GM06990 (cell line): ENCODE measurements around the gene CCT5.

Experiments
- DNase-seq: peaks from one replicate; pipeline ENCODE4 v3.0.0-alpha.2; 2011; ENCODE audit not compliant: insufficient read length; ENCODE audit errors: extremely low read depth
- H3K27me3 ChIP-seq: replicated peaks from 2 replicates; pipeline ENCODE4 v1.6.0; 2011; ENCODE audit warnings: low read length; ENCODE audit not compliant: control insufficient read depth, insufficient read depth
- H3K36me3 ChIP-seq: 2 replicates; pipeline ENCODE4 v1.5.1; 2011; ENCODE audit warnings: low read length; ENCODE audit not compliant: control insufficient read depth, insufficient read depth
- H3K4me3 ChIP-seq: replicated peaks from 2 replicates; pipeline ENCODE4 v1.5.1; 2011; ENCODE audit warnings: low read depth, mild to moderate bottlenecking, control low read depth, low read length
- TF ChIP-seq, protein P1 (sequence below): IDR thresholded peaks from 2 replicates; pipeline ENCODE4 v1.5.1; 2011; ENCODE audit warnings: low read length, control low read depth, mild to moderate bottlenecking, inconsistent platforms; ENCODE audit not compliant: insufficient read depth, poor library complexity, severe bottlenecking

CCT5 gene

DNA sequence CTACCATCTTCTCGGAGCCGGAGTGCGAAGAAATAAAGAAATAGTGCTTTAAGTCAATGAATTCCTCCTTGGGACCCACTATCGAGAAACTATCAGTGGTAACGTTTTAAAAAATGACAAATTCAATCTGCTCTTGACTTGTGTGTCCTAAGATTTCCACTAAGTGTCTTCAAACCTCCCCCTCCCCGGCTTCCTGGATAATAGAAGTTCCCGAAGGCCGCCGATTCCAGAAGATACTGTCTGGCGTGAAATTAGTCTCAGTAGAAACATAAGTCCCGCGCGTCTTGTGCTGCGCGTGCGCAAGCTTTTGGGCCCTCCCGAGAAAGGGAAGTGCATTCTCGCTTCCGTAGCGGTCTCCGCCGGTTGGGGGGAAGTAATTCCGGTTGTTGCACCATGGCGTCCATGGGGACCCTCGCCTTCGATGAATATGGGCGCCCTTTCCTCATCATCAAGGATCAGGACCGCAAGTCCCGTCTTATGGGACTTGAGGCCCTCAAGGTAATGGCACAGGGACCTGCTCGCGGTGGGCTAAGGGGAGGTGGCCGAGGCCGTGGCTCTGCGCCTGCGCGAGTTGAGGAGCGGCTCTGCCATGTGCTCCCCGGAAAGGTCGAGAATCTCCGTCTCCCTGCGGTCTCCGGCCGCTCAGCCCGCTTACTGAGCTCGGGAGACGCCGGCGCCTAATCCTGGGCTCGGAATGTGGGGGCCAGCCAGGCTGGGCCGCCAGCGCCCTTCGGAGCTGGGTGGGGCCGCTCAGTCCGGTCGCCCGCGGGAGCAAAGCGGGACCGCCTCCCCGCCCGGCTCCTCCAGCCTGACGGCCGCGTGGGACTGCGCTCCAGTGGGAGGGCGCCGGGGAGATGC is at the start of gene CCT5:
CCT5 (plus strand) TSS at position 333 of the 858 bp plus-strand sequence; CDS start at position 394, 61 bp downstream.
- TF ChIP-seq, protein P1, sequence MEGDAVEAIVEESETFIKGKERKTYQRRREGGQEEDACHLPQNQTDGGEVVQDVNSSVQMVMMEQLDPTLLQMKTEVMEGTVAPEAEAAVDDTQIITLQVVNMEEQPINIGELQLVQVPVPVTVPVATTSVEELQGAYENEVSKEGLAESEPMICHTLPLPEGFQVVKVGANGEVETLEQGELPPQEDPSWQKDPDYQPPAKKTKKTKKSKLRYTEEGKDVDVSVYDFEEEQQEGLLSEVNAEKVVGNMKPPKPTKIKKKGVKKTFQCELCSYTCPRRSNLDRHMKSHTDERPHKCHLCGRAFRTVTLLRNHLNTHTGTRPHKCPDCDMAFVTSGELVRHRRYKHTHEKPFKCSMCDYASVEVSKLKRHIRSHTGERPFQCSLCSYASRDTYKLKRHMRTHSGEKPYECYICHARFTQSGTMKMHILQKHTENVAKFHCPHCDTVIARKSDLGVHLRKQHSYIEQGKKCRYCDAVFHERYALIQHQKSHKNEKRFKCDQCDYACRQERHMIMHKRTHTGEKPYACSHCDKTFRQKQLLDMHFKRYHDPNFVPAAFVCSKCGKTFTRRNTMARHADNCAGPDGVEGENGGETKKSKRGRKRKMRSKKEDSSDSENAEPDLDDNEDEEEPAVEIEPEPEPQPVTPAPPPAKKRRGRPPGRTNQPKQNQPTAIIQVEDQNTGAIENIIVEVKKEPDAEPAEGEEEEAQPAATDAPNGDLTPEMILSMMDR, result no peak
- peaks cover 10% of the 10 kb centered on the region for H3K36me3 ChIP-seq
- H3K27me3 ChIP-seq, result no peaks in the 10 kb centered on the region
- H3K4me3 ChIP-seq, result peak within 1 kb of the TSS; percentile 96
- peak; percentile 89 for DNase-seq

DNA sequence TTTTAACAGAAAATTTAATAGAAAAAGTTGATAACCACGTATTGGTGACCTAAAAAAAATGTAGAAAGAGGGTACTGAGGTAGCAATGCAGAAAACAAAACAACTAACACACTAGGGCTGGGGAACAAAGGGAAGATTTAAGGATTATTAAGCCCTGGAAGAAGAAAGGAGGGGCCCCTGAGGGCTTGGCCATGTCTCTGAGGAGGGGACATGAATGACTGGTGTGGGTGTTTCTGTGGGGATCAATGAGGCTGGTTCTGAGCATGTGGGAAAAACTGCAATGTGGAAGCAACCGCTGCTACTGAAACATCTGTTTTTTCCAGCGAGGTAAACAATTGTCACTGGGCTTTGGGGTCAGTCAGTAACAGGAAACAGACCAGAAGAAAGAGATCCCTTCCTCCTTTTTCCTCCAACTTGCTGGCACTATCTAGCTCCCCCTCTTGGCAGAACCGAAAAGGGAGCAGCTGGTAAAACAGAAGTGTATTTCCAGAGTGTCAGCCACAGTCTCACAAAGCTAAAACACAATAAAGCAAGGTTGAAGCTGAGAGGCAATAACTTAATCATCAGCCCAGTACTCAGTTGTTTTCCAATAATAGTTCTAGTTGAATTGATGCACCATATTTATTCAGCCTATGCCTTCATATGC is 48.7 kb upstream of the CCT5 start:
- no peak overlapping the region for H3K4me3 ChIP-seq
- no peaks in the 10 kb centered on the region for H3K27me3 ChIP-seq
- TF ChIP-seq, protein P1, result peak; percentile 28
- no peaks in the 10 kb centered on the region for H3K36me3 ChIP-seq
- no peak for DNase-seq

DNA sequence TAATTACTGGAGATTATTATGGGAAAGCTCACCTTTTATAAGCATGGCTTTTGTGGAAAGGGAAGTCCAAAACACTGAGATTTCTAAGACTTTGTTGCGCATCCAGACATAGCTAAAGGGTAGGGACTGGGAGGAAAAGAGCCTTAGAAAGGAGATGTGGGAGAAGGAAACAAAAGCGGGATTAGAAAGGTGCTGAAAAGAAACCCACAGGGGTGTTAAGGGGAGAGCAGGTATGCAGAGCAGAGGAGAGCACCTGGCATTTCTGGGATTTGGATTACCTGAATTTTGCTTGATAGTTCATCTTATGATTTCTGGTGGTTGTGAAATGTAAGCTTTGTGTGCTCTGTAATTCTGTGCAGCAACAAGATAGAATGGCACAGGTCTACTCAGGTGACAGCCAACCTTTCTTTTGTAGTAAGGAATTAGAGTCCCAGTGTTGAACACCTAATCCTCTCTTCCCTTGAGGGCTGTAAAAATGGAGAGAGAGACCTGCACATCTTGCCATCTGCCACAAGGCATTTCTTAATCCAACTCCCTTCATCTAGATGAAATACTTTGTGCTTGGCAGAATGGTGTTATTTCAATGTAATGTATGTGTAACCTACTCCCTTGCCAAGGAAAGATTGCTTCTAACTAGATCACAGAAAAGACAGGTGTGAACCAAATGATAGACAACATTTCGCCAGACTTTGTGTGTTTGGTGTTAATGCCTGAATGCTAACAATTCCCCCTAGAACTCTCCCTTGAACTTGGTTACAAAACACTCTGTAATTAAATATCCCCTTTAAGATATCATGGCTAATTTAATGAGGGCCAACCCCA is 47.8 kb upstream of the CCT5 start:
- H3K4me3 ChIP-seq, result no peak overlapping the region
- no peaks in the 10 kb centered on the region for H3K36me3 ChIP-seq
- TF ChIP-seq, protein P1, result no peak
- no peaks in the 10 kb centered on the region for H3K27me3 ChIP-seq
- DNase-seq, result no peak

DNA sequence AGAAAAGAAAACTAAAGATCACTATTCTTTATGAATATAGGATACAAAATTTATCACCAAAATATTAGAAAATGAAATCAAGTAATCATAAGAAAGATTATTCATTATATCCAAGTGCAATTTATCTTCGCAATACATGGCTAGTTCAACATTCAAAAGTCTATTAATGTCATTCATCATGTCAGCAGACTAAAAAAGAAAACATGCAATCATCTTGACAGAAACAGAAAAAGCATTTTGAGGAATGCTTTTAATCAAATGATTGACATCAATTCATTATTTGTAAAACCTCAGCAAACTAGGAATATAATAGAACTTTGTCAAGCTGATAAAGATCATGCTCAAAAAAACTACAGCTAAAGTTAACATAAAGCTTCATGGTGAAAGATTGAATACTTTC is 41.1 kb upstream of the CCT5 start:
- no peak for DNase-seq
- H3K4me3 ChIP-seq, result no peak overlapping the region
- no peaks in the 10 kb centered on the region for H3K27me3 ChIP-seq
- TF ChIP-seq, protein P1, result no peak
- no peaks in the 10 kb centered on the region for H3K36me3 ChIP-seq

DNA sequence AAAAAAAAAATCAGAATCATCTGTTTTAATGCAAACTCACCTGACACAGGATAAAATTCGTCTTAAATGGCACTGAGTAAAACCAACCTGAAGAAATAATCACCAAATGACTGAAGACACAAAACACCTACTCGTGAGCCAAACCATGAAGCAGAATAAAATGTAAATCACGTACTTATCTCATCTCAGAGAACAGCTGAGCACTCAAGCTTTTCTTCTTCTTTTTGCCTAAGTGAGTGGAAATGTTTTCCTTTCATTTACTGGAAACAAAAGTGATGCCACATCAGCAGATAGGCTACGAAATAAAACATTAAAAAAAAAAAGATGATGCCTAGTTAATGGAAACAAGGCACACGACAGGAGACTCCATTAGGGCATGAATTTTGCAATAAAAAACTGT is 36.8 kb upstream of the CCT5 start:
- H3K4me3 ChIP-seq, result no peak overlapping the region
- no peaks in the 10 kb centered on the region for H3K27me3 ChIP-seq
- no peaks in the 10 kb centered on the region for H3K36me3 ChIP-seq
- DNase-seq, result no peak
- TF ChIP-seq, protein P1, result no peak
